Testis (tissue), 2 donors: ENCODE measurements around the gene TMEM145.

ENCODE experiments used
- POLR2A ChIP-seq: fragments of 450-650 bp; IDR thresholded peaks from one replicate; pipeline ENCODE4 v1.6.1; 2017; ENCODE audit warnings: antibody characterized with exemption, mild to moderate bottlenecking, moderate library complexity
- TF ChIP-seq, protein P1 (sequence below), 3 experiments: fragments of 450-650 bp in 2 of 3; fragments of 200-600 bp in 1 of 3; sonication (generic) in 1 of 3; IDR thresholded peaks; one replicate each; pipeline ENCODE4 v1.5.1; 2016 to 2019; ENCODE audit warnings: antibody characterized with exemption in 3 of 3, mild to moderate bottlenecking in 2 of 3, moderate library complexity in 1 of 3

DNA sequence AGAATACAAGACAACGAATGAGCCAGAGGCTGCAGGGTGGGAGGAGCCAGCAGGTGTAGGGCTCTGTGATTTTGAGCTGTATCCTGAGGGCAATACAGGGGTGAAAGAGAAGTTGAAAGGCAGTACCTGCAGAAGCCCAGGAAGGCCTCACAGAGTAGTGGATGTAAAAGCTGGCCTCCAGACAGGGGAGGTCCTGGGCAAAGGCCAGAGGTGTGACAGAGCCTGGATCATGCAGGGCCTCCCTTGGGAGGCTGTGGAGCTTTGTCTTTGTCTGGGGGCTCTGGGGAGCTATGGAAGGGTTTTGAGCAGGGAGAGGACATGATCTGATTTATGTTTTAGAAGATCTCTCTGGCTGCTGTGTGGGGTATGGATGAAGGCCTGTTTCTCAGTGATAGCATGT, 15.0 kb downstream of the TMEM145 start:
- TF ChIP-seq POLR2A: no peak
- TF ChIP-seq, protein P1, sequence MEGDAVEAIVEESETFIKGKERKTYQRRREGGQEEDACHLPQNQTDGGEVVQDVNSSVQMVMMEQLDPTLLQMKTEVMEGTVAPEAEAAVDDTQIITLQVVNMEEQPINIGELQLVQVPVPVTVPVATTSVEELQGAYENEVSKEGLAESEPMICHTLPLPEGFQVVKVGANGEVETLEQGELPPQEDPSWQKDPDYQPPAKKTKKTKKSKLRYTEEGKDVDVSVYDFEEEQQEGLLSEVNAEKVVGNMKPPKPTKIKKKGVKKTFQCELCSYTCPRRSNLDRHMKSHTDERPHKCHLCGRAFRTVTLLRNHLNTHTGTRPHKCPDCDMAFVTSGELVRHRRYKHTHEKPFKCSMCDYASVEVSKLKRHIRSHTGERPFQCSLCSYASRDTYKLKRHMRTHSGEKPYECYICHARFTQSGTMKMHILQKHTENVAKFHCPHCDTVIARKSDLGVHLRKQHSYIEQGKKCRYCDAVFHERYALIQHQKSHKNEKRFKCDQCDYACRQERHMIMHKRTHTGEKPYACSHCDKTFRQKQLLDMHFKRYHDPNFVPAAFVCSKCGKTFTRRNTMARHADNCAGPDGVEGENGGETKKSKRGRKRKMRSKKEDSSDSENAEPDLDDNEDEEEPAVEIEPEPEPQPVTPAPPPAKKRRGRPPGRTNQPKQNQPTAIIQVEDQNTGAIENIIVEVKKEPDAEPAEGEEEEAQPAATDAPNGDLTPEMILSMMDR (IDR thresholded peaks at IDR 0.05): no peak
